ENCODE results near the gene CARMIL1.

DNA sequence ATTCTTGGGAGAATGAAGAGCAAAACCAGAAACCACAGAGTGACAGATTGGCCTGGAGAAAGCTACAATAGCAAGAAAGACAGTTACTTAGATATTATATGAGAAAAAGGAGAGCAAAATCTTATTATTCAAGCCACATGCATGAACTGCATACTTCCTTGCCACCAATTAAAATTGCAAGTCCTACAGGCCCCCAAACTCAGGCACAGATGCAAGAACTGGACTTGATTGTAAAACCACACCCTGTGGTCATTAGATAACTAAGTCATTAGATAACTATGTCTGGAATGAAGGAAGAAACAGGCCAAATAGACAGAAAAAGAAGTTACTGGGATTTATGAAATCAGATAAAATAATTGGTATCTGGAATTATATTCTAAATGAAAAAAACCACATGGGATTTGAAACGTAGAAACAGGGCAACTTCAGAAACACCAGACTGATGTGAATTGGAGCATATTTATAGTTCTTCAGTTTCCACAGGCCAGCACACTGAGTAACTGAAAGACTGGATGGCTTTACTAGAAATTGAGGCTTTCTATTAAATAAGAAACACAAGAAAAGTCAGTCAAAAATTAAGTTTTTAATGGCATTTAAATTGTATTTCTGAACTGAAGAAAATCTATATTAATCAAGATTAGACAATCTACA lies 49.4 kb upstream of the CARMIL1 start:
- TF ChIP-seq, protein P1, sequence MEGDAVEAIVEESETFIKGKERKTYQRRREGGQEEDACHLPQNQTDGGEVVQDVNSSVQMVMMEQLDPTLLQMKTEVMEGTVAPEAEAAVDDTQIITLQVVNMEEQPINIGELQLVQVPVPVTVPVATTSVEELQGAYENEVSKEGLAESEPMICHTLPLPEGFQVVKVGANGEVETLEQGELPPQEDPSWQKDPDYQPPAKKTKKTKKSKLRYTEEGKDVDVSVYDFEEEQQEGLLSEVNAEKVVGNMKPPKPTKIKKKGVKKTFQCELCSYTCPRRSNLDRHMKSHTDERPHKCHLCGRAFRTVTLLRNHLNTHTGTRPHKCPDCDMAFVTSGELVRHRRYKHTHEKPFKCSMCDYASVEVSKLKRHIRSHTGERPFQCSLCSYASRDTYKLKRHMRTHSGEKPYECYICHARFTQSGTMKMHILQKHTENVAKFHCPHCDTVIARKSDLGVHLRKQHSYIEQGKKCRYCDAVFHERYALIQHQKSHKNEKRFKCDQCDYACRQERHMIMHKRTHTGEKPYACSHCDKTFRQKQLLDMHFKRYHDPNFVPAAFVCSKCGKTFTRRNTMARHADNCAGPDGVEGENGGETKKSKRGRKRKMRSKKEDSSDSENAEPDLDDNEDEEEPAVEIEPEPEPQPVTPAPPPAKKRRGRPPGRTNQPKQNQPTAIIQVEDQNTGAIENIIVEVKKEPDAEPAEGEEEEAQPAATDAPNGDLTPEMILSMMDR (IDR thresholded peaks at IDR 0.05) = no peak
- no peak for TF ChIP-seq POLR2A (IDR thresholded peaks at IDR 0.05)

All from heart left ventricle (tissue), 13 donors.